ENCODE data around the gene PANX1. TPM values are rescaled to one million over a fixed set of nuclear protein-coding genes. Genes with fewer than 3 reads are reported as not detected.

The PANX1 gene
- total and polyA plus RNA-seq, 2 experiments from 2014 or later = 25.1 to 58.1 TPM

GRCh38 chr11:94144216-94144615 lies 15.6 kb downstream of the PANX1 start:
- H3K4me3 ChIP-seq = no peak overlapping the region
- H3K79me2 ChIP-seq = peaks cover 100% of the 10 kb centered on the region
- H3K27ac ChIP-seq = no peak overlapping the region
- DNase-seq (ENCODE audit: low spot score) = no peak
- no peaks in the 10 kb centered on the region for H3K9me3 ChIP-seq (ENCODE audit: low read depth)
- H3K27me3 ChIP-seq = no peaks in the 10 kb centered on the region
- peaks cover 41% of the 10 kb centered on the region for H4K20me1 ChIP-seq (ENCODE audit: insufficient read depth, poor library complexity, severe bottlenecking)
- peaks cover 39% of the 10 kb centered on the region for H3K4me1 ChIP-seq (ENCODE audit: insufficient read depth)
- no peak overlapping the region for H2AFZ ChIP-seq
- no peaks in the 10 kb centered on the region for H3K9me2 ChIP-seq (replicated peaks; ENCODE audit: insufficient read depth)
- TF ChIP-seq EZH2phosphoT487 (IDR thresholded peaks at IDR 0.05; ENCODE audit: low read depth, severe bottlenecking, unreplicated experiment) (no peak), EZH2 (IDR thresholded peaks at IDR 0.05; ENCODE audit: borderline replicate concordance) (no peak), CTCF (IDR thresholded peaks at IDR 0.05; ENCODE audit: poor library complexity) (no peak)
- WGBS (ENCODE audit: low lambda C conversion rate, missing lambda C conversion rate) = 82% methylated on average over 3 of the region's 3 CpGs
- H3K36me3 ChIP-seq (replicated peaks; ENCODE audit: insufficient read depth, low read depth) = no peaks in the 10 kb centered on the region
- H3K4me2 ChIP-seq = no peak overlapping the region

- no peaks in the 10 kb centered on the region for H3K9me3 ChIP-seq (ENCODE audit: low read depth)
- H4K20me1 ChIP-seq (ENCODE audit: insufficient read depth, poor library complexity, severe bottlenecking) = peaks cover 44% of the 10 kb centered on the region
- H3K79me2 ChIP-seq = peaks cover 100% of the 10 kb centered on the region
- H3K9me2 ChIP-seq (replicated peaks; ENCODE audit: insufficient read depth) = no peaks in the 10 kb centered on the region
- no peak overlapping the region for H3K27ac ChIP-seq
- no peak overlapping the region for H3K4me2 ChIP-seq
- no peaks in the 10 kb centered on the region for H3K27me3 ChIP-seq
- 100% methylated on average over 1 of the region's 1 CpG for WGBS (ENCODE audit: low lambda C conversion rate, missing lambda C conversion rate)
- peaks cover 44% of the 10 kb centered on the region for H3K4me1 ChIP-seq (ENCODE audit: insufficient read depth)
- TF ChIP-seq EZH2 (IDR thresholded peaks at IDR 0.05; ENCODE audit: borderline replicate concordance) = no peak
- no peak for TF ChIP-seq EZH2phosphoT487 (IDR thresholded peaks at IDR 0.05; ENCODE audit: low read depth, severe bottlenecking, unreplicated experiment)
- TF ChIP-seq CTCF (IDR thresholded peaks at IDR 0.05; ENCODE audit: poor library complexity) = no peak
- no peak for DNase-seq (ENCODE audit: low spot score)
- no peak overlapping the region for H2AFZ ChIP-seq
- no peaks in the 10 kb centered on the region for H3K36me3 ChIP-seq (replicated peaks; ENCODE audit: insufficient read depth, low read depth)
- no peak overlapping the region for H3K4me3 ChIP-seq
Observed at GRCh38 chr11:94144664-94145063, 16.0 kb downstream of the PANX1 start.

- Histone ChIP-seq H3K27me3 (no peaks in the 10 kb centered on the region), H2AFZ (no peak overlapping the region), H3K27ac (no peak overlapping the region), H3K36me3 (replicated peaks; ENCODE audit: insufficient read depth, low read depth) (no peaks in the 10 kb centered on the region), H3K4me1 (ENCODE audit: insufficient read depth) (peaks cover 50% of the 10 kb centered on the region), H3K79me2 (peaks cover 100% of the 10 kb centered on the region), H3K9me2 (replicated peaks; ENCODE audit: insufficient read depth) (no peaks in the 10 kb centered on the region), H3K4me3 (no peak overlapping the region), H3K9me3 (ENCODE audit: low read depth) (no peaks in the 10 kb centered on the region), H3K4me2 (no peak overlapping the region), H4K20me1 (ENCODE audit: insufficient read depth, poor library complexity, severe bottlenecking) (peaks cover 49% of the 10 kb centered on the region)
- TF ChIP-seq EZH2phosphoT487 (IDR thresholded peaks at IDR 0.05; ENCODE audit: low read depth, severe bottlenecking, unreplicated experiment) = no peak
- DNase-seq (ENCODE audit: low spot score) = no peak
- 60% methylated on average over 2 of the region's 2 CpGs for WGBS (ENCODE audit: low lambda C conversion rate, missing lambda C conversion rate)
Observed at GRCh38 chr11:94145431-94145830, 16.8 kb downstream of the PANX1 start.

GRCh38 chr11:94145916-94146315 lies 17.3 kb downstream of the PANX1 start:
- WGBS (ENCODE audit: low lambda C conversion rate, missing lambda C conversion rate) = 92% methylated on average over 4 of the region's 4 CpGs
- Histone ChIP-seq H3K4me3 (no peak overlapping the region), H4K20me1 (ENCODE audit: insufficient read depth, poor library complexity, severe bottlenecking) (peaks cover 52% of the 10 kb centered on the region), H3K36me3 (replicated peaks; ENCODE audit: insufficient read depth, low read depth) (no peaks in the 10 kb centered on the region), H3K9me3 (ENCODE audit: low read depth) (no peaks in the 10 kb centered on the region), H3K79me2 (peaks cover 100% of the 10 kb centered on the region), H3K9me2 (replicated peaks; ENCODE audit: insufficient read depth) (no peaks in the 10 kb centered on the region), H2AFZ (no peak overlapping the region), H3K27me3 (no peaks in the 10 kb centered on the region), H3K4me2 (no peak overlapping the region), H3K4me1 (ENCODE audit: insufficient read depth) (peaks cover 55% of the 10 kb centered on the region), H3K27ac (no peak overlapping the region)
- no peak for DNase-seq (ENCODE audit: low spot score)
- TF ChIP-seq EZH2 (IDR thresholded peaks at IDR 0.05; ENCODE audit: borderline replicate concordance) = no peak
- no peak for TF ChIP-seq EZH2phosphoT487 (IDR thresholded peaks at IDR 0.05; ENCODE audit: low read depth, severe bottlenecking, unreplicated experiment)
- TF ChIP-seq CTCF (IDR thresholded peaks at IDR 0.05; ENCODE audit: poor library complexity) = no peak
